Stimulated activated CD8-positive, alpha-beta memory T cell treated with anti-CD3 and anti-CD28 coated beads, Interleukin-7, amount 100 ng/mL, for 48 hours (primary cell): ENCODE results near the gene KCNQ1.

Experiments
- DNase-seq, 2 donors: peaks; one replicate each; pipeline ENCODE4 v3.0.0-alpha.2; 2020; ENCODE audit warnings: low read depth in 1 of 2; ENCODE audit errors: extremely low read depth in 1 of 2

KCNQ1 gene

GRCh38 chr11:2691991-2692875 is 247.4 kb downstream of the KCNQ1 start:
- no peak for DNase-seq

- DNase-seq = no peak
These were observed 248.8 kb downstream of the KCNQ1 start for GRCh38 chr11:2693271-2694261.

GRCh38 chr11:2694495-2694894 is 249.7 kb downstream of the KCNQ1 start:
- DNase-seq = no peak

- no peak for DNase-seq
These were observed 250.5 kb downstream of the KCNQ1 start for GRCh38 chr11:2694995-2695939.

- DNase-seq = no peak
These were observed 251.6 kb downstream of the KCNQ1 start for GRCh38 chr11:2696455-2696854.

- no peak for DNase-seq
These were observed 253.1 kb downstream of the KCNQ1 start for GRCh38 chr11:2697866-2698265.

- DNase-seq = no peak
These were observed 253.8 kb downstream of the KCNQ1 start for GRCh38 chr11:2698386-2699184.

- DNase-seq = no peak
These were observed 254.3 kb downstream of the KCNQ1 start for GRCh38 chr11:2699185-2699530.

- peak; percentile 77 to 81 for DNase-seq
These were observed 255.0 kb downstream of the KCNQ1 start, which contains the start of gene KCNQ1OT1 for GRCh38 chr11:2699531-2700414. KCNQ1OT1 (minus strand) TSS chr11:2699994.

- peak in 1 of 2 donors; percentile 10 for DNase-seq
These were observed 255.8 kb downstream of the KCNQ1 start for GRCh38 chr11:2700415-2701211.

- no peak for DNase-seq
These were observed 256.4 kb downstream of the KCNQ1 start for GRCh38 chr11:2701230-2701629.

- DNase-seq = no peak
These were observed 257.2 kb downstream of the KCNQ1 start for GRCh38 chr11:2701898-2702434.

GRCh38 chr11:2702771-2703362 is 258.1 kb downstream of the KCNQ1 start:
- no peak for DNase-seq

GRCh38 chr11:2703363-2704141 is 258.7 kb downstream of the KCNQ1 start:
- no peak for DNase-seq

- DNase-seq = no peak
These were observed 259.5 kb downstream of the KCNQ1 start for GRCh38 chr11:2704356-2704755.

GRCh38 chr11:2704896-2705606 is 260.2 kb downstream of the KCNQ1 start:
- no peak for DNase-seq
